Astrocyte of the spinal cord (primary cell): ENCODE data around the gene TNFSF13.

ENCODE experiments used
- DNase-seq: peaks from one replicate; pipeline ENCODE4 v3.0.0; 2011; ENCODE audit warnings: low read depth, low spot score
- H3K4me3 ChIP-seq: 2 replicates; pipeline ENCODE4 v1.5.1; 2011; ENCODE audit warnings: low read depth, mild to moderate bottlenecking, low read length, moderate library complexity
- CTCF ChIP-seq: IDR thresholded peaks from 2 replicates; pipeline ENCODE4 v1.5.1; 2012; ENCODE audit warnings: low read depth, mild to moderate bottlenecking, low read length, inconsistent platforms
- in situ Hi-C: cut with HindIII; loops from 2 replicates; pipeline ENCODE4 v1.10.0; 2017; ENCODE audit warnings: low sequenced_read_pairs

The TNFSF13 gene

GRCh38 chr17:7538891-7539545 is 19.5 kb upstream of the TNFSF13 start:
- no peak for TF ChIP-seq CTCF
- H3K4me3 ChIP-seq, result no peak overlapping the region
- peak; percentile 38 for DNase-seq
- in situ Hi-C loops, result no loop called here

- no peak for TF ChIP-seq CTCF
- in situ Hi-C loops, result no loop called here
- no peak for DNase-seq
- H3K4me3 ChIP-seq, result no peak overlapping the region
These were observed 17.4 kb upstream of the TNFSF13 start for GRCh38 chr17:7541074-7541621.

DNA sequence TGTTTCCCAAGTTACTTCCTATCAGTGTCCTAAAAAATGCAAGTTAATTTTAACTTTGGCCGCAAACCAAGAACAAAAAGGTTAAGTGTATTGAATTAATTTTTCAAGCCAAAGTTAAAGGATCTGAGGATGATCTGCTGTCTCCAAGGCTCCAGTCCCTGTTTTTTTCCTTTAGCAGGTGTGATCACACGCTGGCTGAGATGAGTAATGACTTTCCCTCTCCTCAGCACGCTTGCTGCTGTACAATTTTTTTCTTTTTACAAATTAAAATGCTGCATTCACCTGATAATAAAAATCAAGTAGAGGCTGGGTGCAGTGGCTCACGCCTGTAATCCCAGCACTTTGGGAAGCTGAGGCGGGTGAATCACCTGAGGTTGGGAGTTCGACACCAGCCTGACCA is 13.6 kb upstream of the TNFSF13 start:
- no peak overlapping the region for H3K4me3 ChIP-seq
- no peak for DNase-seq
- no peak for TF ChIP-seq CTCF
- in situ Hi-C loops, result no loop called here

DNA sequence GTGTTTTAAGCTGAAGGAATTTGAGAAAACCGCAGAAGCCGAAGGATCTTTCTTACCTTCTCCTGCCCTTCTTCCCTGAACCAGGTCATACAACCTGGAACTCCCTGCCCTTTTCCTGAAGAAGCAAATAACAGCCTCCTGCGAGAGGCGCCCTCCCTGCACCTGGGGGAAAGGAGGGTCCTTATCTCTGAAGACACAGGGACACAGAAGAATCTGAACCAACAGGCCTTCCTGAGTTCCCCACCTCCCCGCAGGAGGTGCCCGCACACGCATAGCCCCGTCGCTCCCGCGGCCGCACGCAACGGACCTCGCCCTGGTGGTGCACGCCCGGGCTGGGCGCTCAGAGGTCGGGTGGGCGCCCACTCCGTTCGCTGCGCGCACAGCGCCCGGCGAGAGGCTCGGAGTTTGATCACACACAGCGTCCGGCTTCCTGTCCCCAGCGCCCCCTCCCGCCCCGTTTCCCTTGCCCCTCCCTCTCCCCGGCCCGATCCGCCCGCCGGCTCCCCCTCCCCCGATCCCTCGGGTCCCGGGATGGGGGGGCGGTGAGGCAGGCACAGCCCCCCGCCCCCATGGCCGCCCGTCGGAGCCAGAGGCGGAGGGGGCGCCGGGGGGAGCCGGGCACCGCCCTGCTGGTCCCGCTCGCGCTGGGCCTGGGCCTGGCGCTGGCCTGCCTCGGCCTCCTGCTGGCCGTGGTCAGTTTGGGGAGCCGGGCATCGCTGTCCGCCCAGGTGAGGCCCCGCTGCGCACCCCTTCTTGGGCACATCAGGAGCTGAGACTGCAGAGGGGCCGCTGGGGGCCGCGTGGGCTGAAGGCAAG is 9.8 kb upstream of the TNFSF13 start, which contains the start of gene TNFSF12:
Gene TNFSF12 (plus strand): TSS at position 474 of the 816 bp plus-strand sequence. CDS start 96 bp downstream, at position 570.
- H3K4me3 ChIP-seq, result peak within 1 kb of the TSS; percentile 57
- in situ Hi-C loops, result no loop called here
- DNase-seq, result no peak
- TF ChIP-seq CTCF, result peak; percentile 18

DNA sequence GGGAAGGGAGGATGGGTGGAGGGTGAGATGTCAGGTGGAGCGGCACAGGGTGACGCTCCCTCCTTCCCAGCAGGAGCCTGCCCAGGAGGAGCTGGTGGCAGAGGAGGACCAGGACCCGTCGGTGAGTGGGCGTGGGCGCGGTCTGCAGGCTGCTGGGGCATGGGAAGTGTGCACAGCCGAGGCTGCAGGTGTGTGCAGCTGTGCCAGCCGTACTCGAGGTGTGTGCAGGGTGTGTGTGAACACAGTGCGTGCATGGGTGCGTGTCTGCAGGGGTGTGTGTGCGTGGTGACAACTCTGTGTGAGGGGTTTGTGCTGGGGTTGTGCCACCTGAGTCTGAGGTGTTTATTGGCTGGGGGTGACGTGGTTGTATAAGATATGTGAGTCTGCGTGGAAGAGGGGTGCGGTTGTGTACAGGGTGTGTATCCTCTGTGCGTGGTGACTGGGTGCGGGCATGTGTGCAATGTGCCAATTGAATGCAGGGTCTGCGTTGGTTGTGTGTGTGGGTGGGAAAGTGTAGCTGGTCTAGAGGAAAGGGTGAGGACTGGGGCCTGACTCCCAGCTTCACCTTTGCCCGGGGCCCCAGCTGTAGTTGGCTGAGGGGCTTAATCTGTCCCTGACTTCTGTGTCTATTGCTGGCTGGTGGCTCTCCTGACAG is 9.0 kb upstream of the TNFSF13 start:
- peak overlapping the region; percentile 57 for H3K4me3 ChIP-seq
- no peak for DNase-seq
- in situ Hi-C loops, result no loop called here
- TF ChIP-seq CTCF, result no peak

DNA sequence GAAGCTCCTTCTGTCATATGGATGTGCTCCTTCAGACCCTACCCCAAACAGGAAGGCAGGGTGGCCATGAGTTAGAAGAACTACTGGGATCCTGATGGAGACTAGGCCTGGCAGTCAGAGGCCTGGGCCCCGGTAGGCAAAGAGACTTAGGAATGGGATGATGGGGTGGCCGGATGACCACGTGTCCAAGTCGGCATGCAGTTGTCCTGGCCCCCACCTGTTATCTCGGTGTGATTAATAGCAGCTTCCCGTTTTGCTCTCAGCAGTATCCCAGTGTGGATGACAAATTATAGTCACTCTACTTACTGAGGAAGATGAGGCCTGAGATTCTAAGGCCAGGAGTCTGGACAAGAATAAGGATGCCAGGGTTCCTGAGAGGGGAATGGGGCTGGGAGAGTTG is 8.2 kb upstream of the TNFSF13 start:
- DNase-seq, result no peak
- H3K4me3 ChIP-seq, result no peak overlapping the region
- no peak for TF ChIP-seq CTCF
- in situ Hi-C loops, result no loop called here
